K562 treated with DMSO at 1 percent for 4 hours (cell line): ENCODE data around the gene SETMAR. TPM values are rescaled to one million over a fixed set of nuclear protein-coding genes. Genes with fewer than 3 reads are reported as not detected.

Experiments
- total RNA-seq: library from RNA; unstranded; fragments of 300-600 nt; gene quantifications from 2 replicates; pipeline ENCODE4 v1.2.3, GENCODE V29; 2022; ENCODE audit not compliant: insufficient read depth

The SETMAR gene
- total RNA-seq = 5.6 and 5.8 TPM in 2 replicates

DNA sequence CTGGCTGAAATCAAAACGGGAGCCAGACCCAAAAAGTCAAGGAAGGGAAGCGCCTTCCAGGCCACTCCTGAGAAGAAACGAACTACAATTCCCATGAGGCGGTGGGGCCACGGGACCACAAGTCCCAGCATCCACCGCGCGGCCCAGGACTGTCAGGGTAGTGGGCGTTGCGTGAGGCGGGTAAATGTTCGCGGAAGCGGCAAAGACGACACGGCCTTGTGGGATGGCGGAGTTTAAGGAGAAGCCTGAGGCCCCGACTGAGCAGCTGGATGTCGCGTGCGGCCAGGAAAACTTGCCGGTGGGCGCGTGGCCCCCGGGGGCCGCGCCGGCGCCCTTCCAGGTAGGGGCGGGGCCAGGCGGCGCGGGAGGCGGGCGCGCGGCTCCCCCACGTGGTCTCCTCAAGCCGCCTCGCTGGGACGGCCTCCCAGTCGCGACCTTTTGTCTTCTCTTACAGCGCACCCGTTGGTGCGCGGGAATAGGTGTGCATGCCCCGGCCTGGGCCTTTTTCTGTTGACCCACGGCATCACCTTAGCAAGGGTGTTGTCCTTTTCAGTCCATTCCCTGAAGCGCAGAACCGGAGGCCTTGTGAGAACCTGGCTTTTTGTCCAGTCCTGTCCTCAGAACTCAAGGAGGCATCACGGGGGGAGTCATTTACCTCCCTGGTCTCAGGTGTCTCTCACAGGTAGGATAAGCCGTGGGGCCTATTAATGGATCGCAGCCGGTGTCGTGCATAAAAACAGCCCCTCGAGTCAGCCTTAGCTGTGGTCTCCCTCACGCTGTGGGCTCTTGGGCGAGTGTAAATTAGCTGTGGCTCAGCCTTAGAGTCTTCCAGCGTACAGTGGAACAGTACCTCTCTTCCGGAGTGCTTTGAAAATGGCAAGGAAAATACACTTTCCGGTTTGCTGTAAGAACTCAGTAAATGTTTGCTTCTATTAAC is at the start of gene SETMAR:
SETMAR (plus strand) TSS at position 183 of the 937 bp plus-strand sequence; CDS start at position 185, 2 bp downstream.

Other genes starting within 250 kb of the SETMAR start
- 3.4 and 4.5 TPM in 2 replicates for gene SUMF1, start 163.9 kb downstream of the SETMAR start, total RNA-seq
- 26.6 and 29.2 TPM in 2 replicates for gene ITPR1, start 190.0 kb downstream of the SETMAR start, total RNA-seq